Ovary (tissue), 3 donors: Measurements from ENCODE around the gene CWC27.

Experiments
- POLR2A ChIP-seq: fragments of 450-650 bp; IDR thresholded peaks from one replicate; pipeline ENCODE4 v1.6.1; 2017; ENCODE audit warnings: antibody characterized with exemption, mild to moderate bottlenecking, moderate library complexity
- TF ChIP-seq, protein P1 (sequence below), 3 donors: fragments of 450-650 bp in 2 of 3; fragments of 200-600 bp in 1 of 3; IDR thresholded peaks; one replicate each; pipeline versions ENCODE4 v1.5.1 to v1.8.0; 2016 to 2022; ENCODE audit warnings: antibody characterized with exemption in 3 of 3, mild to moderate bottlenecking in 1 of 3
- donor health status: DM: no; HTN: no; CAD: no.

DNA sequence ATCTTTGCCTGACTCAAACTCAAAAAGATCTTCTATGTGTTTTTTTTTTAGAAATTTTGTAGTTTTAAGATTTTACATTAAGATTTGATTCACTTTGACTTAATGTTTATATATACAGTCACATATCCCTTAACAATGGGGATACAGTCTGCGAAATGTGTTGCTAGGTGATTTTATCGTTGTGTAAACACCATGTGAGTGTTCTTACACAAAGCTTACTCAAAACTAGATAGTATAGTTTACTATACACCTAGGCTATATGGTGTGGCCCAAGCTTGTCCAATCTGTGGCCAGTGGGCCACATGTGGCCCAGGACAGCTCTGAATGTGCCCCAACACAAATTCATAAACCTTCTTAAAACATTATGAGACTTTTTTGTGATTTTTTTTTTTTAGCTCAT, 131.9 kb downstream of the CWC27 start:
- TF ChIP-seq, protein P1, sequence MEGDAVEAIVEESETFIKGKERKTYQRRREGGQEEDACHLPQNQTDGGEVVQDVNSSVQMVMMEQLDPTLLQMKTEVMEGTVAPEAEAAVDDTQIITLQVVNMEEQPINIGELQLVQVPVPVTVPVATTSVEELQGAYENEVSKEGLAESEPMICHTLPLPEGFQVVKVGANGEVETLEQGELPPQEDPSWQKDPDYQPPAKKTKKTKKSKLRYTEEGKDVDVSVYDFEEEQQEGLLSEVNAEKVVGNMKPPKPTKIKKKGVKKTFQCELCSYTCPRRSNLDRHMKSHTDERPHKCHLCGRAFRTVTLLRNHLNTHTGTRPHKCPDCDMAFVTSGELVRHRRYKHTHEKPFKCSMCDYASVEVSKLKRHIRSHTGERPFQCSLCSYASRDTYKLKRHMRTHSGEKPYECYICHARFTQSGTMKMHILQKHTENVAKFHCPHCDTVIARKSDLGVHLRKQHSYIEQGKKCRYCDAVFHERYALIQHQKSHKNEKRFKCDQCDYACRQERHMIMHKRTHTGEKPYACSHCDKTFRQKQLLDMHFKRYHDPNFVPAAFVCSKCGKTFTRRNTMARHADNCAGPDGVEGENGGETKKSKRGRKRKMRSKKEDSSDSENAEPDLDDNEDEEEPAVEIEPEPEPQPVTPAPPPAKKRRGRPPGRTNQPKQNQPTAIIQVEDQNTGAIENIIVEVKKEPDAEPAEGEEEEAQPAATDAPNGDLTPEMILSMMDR (IDR thresholded peaks at IDR 0.05) = no peak
- no peak for TF ChIP-seq POLR2A
